GM12875 (cell line): ENCODE measurements around the gene WDR43.

Source experiments
- H3K4me3 ChIP-seq: one replicate; pipeline ENCODE4 v1.5.1; 2011; ENCODE audit warnings: low read depth, low read length, control low read depth
- CTCF ChIP-seq: IDR thresholded peaks from 2 replicates; pipeline ENCODE4 v1.5.1; 2011; ENCODE audit warnings: low read depth, mild to moderate bottlenecking, control low read depth, inconsistent platforms, low read length, moderate library complexity, borderline replicate concordance; ENCODE audit not compliant: insufficient read depth

WDR43 gene

GRCh38 chr2:28991460-28991859, 97.0 kb downstream of the WDR43 start:
- no peak overlapping the region for H3K4me3 ChIP-seq

GRCh38 chr2:28993206-28993960, 98.9 kb downstream of the WDR43 start:
- TF ChIP-seq CTCF: no peak
- no peak overlapping the region for H3K4me3 ChIP-seq

More at GRCh38 chr2:28991460-28991859, 97.0 kb downstream of the WDR43 start:
- no peak for TF ChIP-seq CTCF

DNA sequence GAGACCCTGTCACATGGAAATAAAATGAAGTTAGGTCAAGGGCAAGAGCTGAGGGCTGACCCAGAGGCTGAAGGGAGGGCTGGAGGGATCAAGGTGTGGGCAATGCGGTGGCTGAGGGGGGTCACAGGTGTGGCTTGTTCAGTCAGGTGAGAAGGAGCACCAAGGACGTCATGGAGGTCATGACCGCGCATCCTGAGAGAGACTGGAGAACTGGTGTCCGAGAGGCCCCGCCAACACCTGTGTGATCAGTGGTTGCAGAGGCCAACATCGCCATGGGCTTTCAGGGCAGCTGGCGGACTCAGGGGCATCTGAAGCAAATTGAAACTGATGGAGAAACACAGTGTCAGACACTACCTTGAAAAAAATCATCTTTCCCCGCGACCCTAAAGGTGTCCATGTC, 99.6 kb downstream of the WDR43 start:
- H3K4me3 ChIP-seq: no peak overlapping the region
- TF ChIP-seq CTCF: no peak

- H3K4me3 ChIP-seq: no peak overlapping the region
- no peak for TF ChIP-seq CTCF
Observed at GRCh38 chr2:28994679-28995078, 100.2 kb downstream of the WDR43 start.

- no peak overlapping the region for H3K4me3 ChIP-seq
- no peak for TF ChIP-seq CTCF
Observed at GRCh38 chr2:28995765-28996750, 101.6 kb downstream of the WDR43 start.

DNA sequence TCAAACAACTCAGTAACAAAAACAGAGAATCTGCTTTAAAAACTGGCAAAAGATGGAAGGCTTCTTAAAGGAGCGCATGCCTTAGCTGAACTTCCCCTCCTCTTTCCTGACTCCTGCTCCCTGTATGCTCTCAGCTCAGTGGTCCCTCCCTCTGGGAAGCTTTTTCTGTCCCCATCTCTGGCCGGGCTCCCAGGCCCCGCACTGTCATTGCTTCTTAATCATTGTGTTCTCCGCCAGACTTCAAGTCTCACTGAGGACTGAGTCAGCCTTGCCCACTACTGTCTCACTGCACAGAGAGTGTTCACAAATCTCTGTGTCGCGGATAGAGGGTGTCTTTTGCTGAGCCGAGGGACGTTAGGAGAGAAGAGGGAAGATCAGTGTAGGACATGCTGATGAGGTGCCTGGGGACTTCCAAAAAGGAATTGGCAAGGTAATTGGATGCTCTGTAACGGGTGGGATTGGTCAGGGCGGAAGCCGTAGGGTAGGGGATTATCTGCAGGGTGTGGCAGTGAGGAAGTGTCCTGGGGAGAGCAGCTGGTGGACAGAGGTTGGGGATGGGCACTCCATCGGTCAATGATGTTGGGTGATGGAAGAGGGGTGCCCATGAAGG, 102.9 kb downstream of the WDR43 start:
- TF ChIP-seq CTCF: no peak
- H3K4me3 ChIP-seq: no peak overlapping the region
